Activated naive CD8-positive, alpha-beta T cell treated with anti-CD3 and anti-CD28 coated beads, Interleukin-2, amount 50 U/mL, for 24 hours (primary cell): ENCODE data around the gene INO80C.

ENCODE experiments used
- ATAC-seq: fragments of 150-1000 bp; cut with Tn5 transposase; one replicate; pipeline ENCODE4 v1.10.0; 2021
- DNase-seq: peaks from one replicate; pipeline ENCODE4 v3.0.0; 2021
- H3K27ac Mint-ChIP-seq: one replicate; pipeline ENCODE4 v1.8.0; 2021; ENCODE audit warnings: mild to moderate bottlenecking, mixed read lengths
- H3K27me3 Mint-ChIP-seq: one replicate; pipeline ENCODE4 v1.8.0; 2021; ENCODE audit warnings: mixed read lengths
- H3K36me3 Mint-ChIP-seq: one replicate; pipeline ENCODE4 v1.8.0; 2021; ENCODE audit warnings: low read depth, mixed read lengths
- H3K4me1 Mint-ChIP-seq: one replicate; pipeline ENCODE4 v1.8.0; 2021; ENCODE audit warnings: mixed read lengths
- H3K4me3 Mint-ChIP-seq: one replicate; pipeline ENCODE4 v1.8.0; 2021; ENCODE audit warnings: mild to moderate bottlenecking, moderate library complexity, mixed read lengths
- H3K9me3 Mint-ChIP-seq: one replicate; pipeline ENCODE4 v1.8.0; 2021; ENCODE audit warnings: mixed read lengths

The INO80C gene

GRCh38 chr18:35451916-35452315, 45.8 kb downstream of the INO80C start:
- ATAC-seq, result no peak
- Mint-ChIP-seq H3K36me3 (peaks cover 2% of the 10 kb centered on the region), H3K4me3 (no peak overlapping the region), H3K4me1 (peaks cover 3% of the 10 kb centered on the region), H3K9me3 (peaks cover 7% of the 10 kb centered on the region), H3K27me3 (peaks cover 3% of the 10 kb centered on the region), H3K27ac (peak overlapping the region; percentile 37)
- no peak for DNase-seq

- Mint-ChIP-seq H3K27ac (no peak overlapping the region), H3K4me3 (no peak overlapping the region), H3K9me3 (peaks cover 7% of the 10 kb centered on the region), H3K27me3 (peaks cover 3% of the 10 kb centered on the region), H3K36me3 (peaks cover 2% of the 10 kb centered on the region), H3K4me1 (peaks cover 3% of the 10 kb centered on the region)
- ATAC-seq (no peak), DNase-seq (no peak)
Observed at GRCh38 chr18:35451032-35451431, 46.7 kb downstream of the INO80C start.

GRCh38 chr18:35444636-35445035, 53.1 kb downstream of the INO80C start:
- no peak overlapping the region for H3K4me3 Mint-ChIP-seq
- no peak for ATAC-seq
- no peaks in the 10 kb centered on the region for H3K36me3 Mint-ChIP-seq
- no peak overlapping the region for H3K27ac Mint-ChIP-seq
- H3K27me3 Mint-ChIP-seq, result no peaks in the 10 kb centered on the region
- no peaks in the 10 kb centered on the region for H3K9me3 Mint-ChIP-seq
- no peak for DNase-seq
- peaks cover 3% of the 10 kb centered on the region for H3K4me1 Mint-ChIP-seq

- peaks cover 3% of the 10 kb centered on the region for H3K4me1 Mint-ChIP-seq
- DNase-seq (no peak), ATAC-seq (no peak)
- H3K36me3 Mint-ChIP-seq, result no peaks in the 10 kb centered on the region
- H3K9me3 Mint-ChIP-seq, result no peaks in the 10 kb centered on the region
- no peak overlapping the region for H3K4me3 Mint-ChIP-seq
- no peaks in the 10 kb centered on the region for H3K27me3 Mint-ChIP-seq
- H3K27ac Mint-ChIP-seq, result no peak overlapping the region
Observed at GRCh38 chr18:35443847-35444246, 53.9 kb downstream of the INO80C start.

GRCh38 chr18:35443434-35443833, 54.3 kb downstream of the INO80C start:
- Mint-ChIP-seq H3K36me3 (no peaks in the 10 kb centered on the region), H3K27me3 (peaks cover under 1% of the 10 kb centered on the region), H3K9me3 (no peaks in the 10 kb centered on the region), H3K4me1 (peaks cover 3% of the 10 kb centered on the region), H3K27ac (no peak overlapping the region), H3K4me3 (no peak overlapping the region)
- DNase-seq (no peak), ATAC-seq (no peak)

GRCh38 chr18:35442701-35443100, 55.1 kb downstream of the INO80C start:
- no peak overlapping the region for H3K4me3 Mint-ChIP-seq
- H3K27me3 Mint-ChIP-seq, result peaks cover 2% of the 10 kb centered on the region
- no peaks in the 10 kb centered on the region for H3K9me3 Mint-ChIP-seq
- DNase-seq (no peak), ATAC-seq (no peak)
- H3K4me1 Mint-ChIP-seq, result peaks cover 3% of the 10 kb centered on the region
- H3K36me3 Mint-ChIP-seq, result no peaks in the 10 kb centered on the region
- no peak overlapping the region for H3K27ac Mint-ChIP-seq

- H3K27me3 Mint-ChIP-seq, result peaks cover 2% of the 10 kb centered on the region
- no peak for DNase-seq
- H3K4me1 Mint-ChIP-seq, result peaks cover 3% of the 10 kb centered on the region
- H3K9me3 Mint-ChIP-seq, result no peaks in the 10 kb centered on the region
- H3K27ac Mint-ChIP-seq, result no peak overlapping the region
- ATAC-seq, result no peak
- H3K4me3 Mint-ChIP-seq, result no peak overlapping the region
- H3K36me3 Mint-ChIP-seq, result no peaks in the 10 kb centered on the region
Observed at GRCh38 chr18:35441857-35442595, 55.7 kb downstream of the INO80C start.

GRCh38 chr18:35438480-35439234, 59.1 kb downstream of the INO80C start:
- no peak for DNase-seq
- no peak for ATAC-seq
- Mint-ChIP-seq H3K36me3 (no peaks in the 10 kb centered on the region), H3K4me1 (peaks cover 3% of the 10 kb centered on the region), H3K27me3 (peaks cover 2% of the 10 kb centered on the region), H3K4me3 (no peak overlapping the region), H3K27ac (no peak overlapping the region), H3K9me3 (peaks cover 9% of the 10 kb centered on the region)

GRCh38 chr18:35437836-35438235, 59.9 kb downstream of the INO80C start:
- no peak for DNase-seq
- Mint-ChIP-seq H3K4me3 (no peak overlapping the region), H3K36me3 (no peaks in the 10 kb centered on the region), H3K4me1 (no peaks in the 10 kb centered on the region), H3K27me3 (peaks cover 2% of the 10 kb centered on the region), H3K27ac (no peak overlapping the region), H3K9me3 (peaks cover 9% of the 10 kb centered on the region)
- no peak for ATAC-seq

GRCh38 chr18:35436076-35436649, 61.6 kb downstream of the INO80C start:
- H3K9me3 Mint-ChIP-seq, result peaks cover 9% of the 10 kb centered on the region
- no peaks in the 10 kb centered on the region for H3K36me3 Mint-ChIP-seq
- no peak overlapping the region for H3K4me3 Mint-ChIP-seq
- H3K27ac Mint-ChIP-seq, result no peak overlapping the region
- H3K4me1 Mint-ChIP-seq, result no peaks in the 10 kb centered on the region
- peaks cover 2% of the 10 kb centered on the region for H3K27me3 Mint-ChIP-seq
- DNase-seq (no peak), ATAC-seq (no peak)

GRCh38 chr18:35435401-35435800, 62.4 kb downstream of the INO80C start:
- Mint-ChIP-seq H3K27me3 (peaks cover 2% of the 10 kb centered on the region), H3K4me3 (no peak overlapping the region), H3K9me3 (peaks cover 9% of the 10 kb centered on the region), H3K36me3 (no peaks in the 10 kb centered on the region), H3K27ac (no peak overlapping the region), H3K4me1 (no peaks in the 10 kb centered on the region)
- DNase-seq (no peak), ATAC-seq (no peak)

- H3K9me3 Mint-ChIP-seq, result peaks cover 9% of the 10 kb centered on the region
- H3K27ac Mint-ChIP-seq, result no peak overlapping the region
- ATAC-seq (no peak), DNase-seq (no peak)
- H3K36me3 Mint-ChIP-seq, result no peaks in the 10 kb centered on the region
- no peaks in the 10 kb centered on the region for H3K27me3 Mint-ChIP-seq
- H3K4me1 Mint-ChIP-seq, result no peaks in the 10 kb centered on the region
- no peak overlapping the region for H3K4me3 Mint-ChIP-seq
Observed at GRCh38 chr18:35432565-35433001, 65.2 kb downstream of the INO80C start.

GRCh38 chr18:35431374-35431741, 66.4 kb downstream of the INO80C start:
- Mint-ChIP-seq H3K27ac (no peak overlapping the region), H3K27me3 (no peaks in the 10 kb centered on the region), H3K4me3 (no peak overlapping the region), H3K36me3 (no peaks in the 10 kb centered on the region), H3K4me1 (no peaks in the 10 kb centered on the region), H3K9me3 (peaks cover 9% of the 10 kb centered on the region)
- DNase-seq, result no peak
- no peak for ATAC-seq

GRCh38 chr18:35430721-35431373, 66.9 kb downstream of the INO80C start:
- Mint-ChIP-seq H3K4me1 (no peaks in the 10 kb centered on the region), H3K36me3 (no peaks in the 10 kb centered on the region), H3K27me3 (no peaks in the 10 kb centered on the region), H3K9me3 (peaks cover 8% of the 10 kb centered on the region), H3K27ac (no peak overlapping the region), H3K4me3 (no peak overlapping the region)
- DNase-seq (no peak), ATAC-seq (no peak)

- Mint-ChIP-seq H3K4me1 (no peaks in the 10 kb centered on the region), H3K9me3 (no peaks in the 10 kb centered on the region), H3K36me3 (no peaks in the 10 kb centered on the region), H3K27me3 (no peaks in the 10 kb centered on the region), H3K27ac (no peak overlapping the region), H3K4me3 (no peak overlapping the region)
- ATAC-seq, result no peak
- DNase-seq, result no peak
Observed at GRCh38 chr18:35426786-35427185, 71.0 kb downstream of the INO80C start.
